Esophagus squamous epithelium (tissue), 5 donors: Measurements from ENCODE around the gene TOMM40L. TPM values are rescaled to one million over a fixed set of nuclear protein-coding genes. Genes with fewer than 3 reads are reported as not detected.

ENCODE experiments used
- DNase-seq: peaks from one replicate; lab custom pipeline; 2025; lab: John Stamatoyannopoulos, UW
- H3K27ac ChIP-seq, 4 donors: fragments of 200-600 bp; sonication (generic); one replicate each; pipeline ENCODE4 v1.5.1; 2016 to 2019; ENCODE audit warnings: mild to moderate bottlenecking in 1 of 4
- H3K27me3 ChIP-seq, 4 donors: fragments of 200-600 bp; sonication (generic); 1 replicate in 3 of 4; 2 replicates in 1 of 4; pipeline versions ENCODE4 v1.5.1 to v1.6.0; 2017 to 2021; ENCODE audit warnings: antibody characterized with exemption in 1 of 4
- H3K36me3 ChIP-seq, 3 donors: fragments of 200-600 bp; sonication (generic); one replicate each; pipeline ENCODE4 v1.5.1; 2016 to 2019
- H3K4me1 ChIP-seq, 3 donors: fragments of 200-600 bp; sonication (generic); one replicate each; pipeline ENCODE4 v1.5.1; 2017 to 2019
- H3K4me3 ChIP-seq, 4 donors: fragments of 200-600 bp; sonication (generic); 1 replicate in 3 of 4; 2 replicates in 1 of 4; pipeline ENCODE4 v1.5.1; 2016 to 2019; ENCODE audit warnings: mild to moderate bottlenecking in 2 of 4, moderate library complexity in 1 of 4
- H3K9me3 ChIP-seq, 3 donors: fragments of 200-600 bp; sonication (generic); one replicate each; pipeline ENCODE4 v1.5.1; 2016 to 2019
- POLR2A ChIP-seq, 4 donors: fragments of 450-650 bp; IDR thresholded peaks; one replicate each; pipeline ENCODE4 v1.6.1; 2017; ENCODE audit warnings: antibody characterized with exemption in 4 of 4, mild to moderate bottlenecking in 4 of 4, moderate library complexity in 3 of 4
- WGBS, 2 donors: methylation state at CpG; one replicate each; pipeline ENCODE4 v1.1.5; 2018; 5-methylcytosine and 5-hydroxymethylcytosine counted together
- intact Hi-C: fragments of 100-400 bp; cut with DNase I; formaldehyde crosslinking; loops from one replicate; pipeline ENCODE4 v1.15.0; 2022
- total RNA-seq, 4 donors: library from RNA; depleted of rRNA; stranded (reverse); fragments of >200 nt; gene quantifications; one replicate each; pipeline ENCODE4 v1.1.0, GENCODE V29; 2016
- TF ChIP-seq, protein P1 (sequence below), 6 experiments: fragments of 450-650 bp in 4 of 6; fragments of 200-600 bp in 2 of 6; sonication (generic) in 2 of 6; IDR thresholded peaks; one replicate each; pipeline ENCODE4 v1.5.1; 2016 to 2019; ENCODE audit warnings: antibody characterized with exemption in 6 of 6, mild to moderate bottlenecking in 4 of 6, moderate library complexity in 4 of 6
- donor health status: DM: yes; HTN: yes; CAD: no.

The TOMM40L gene
- total RNA-seq, 4 donors from 2014 or later: 7.6 to 23.9 (median 10.2) TPM

DNA sequence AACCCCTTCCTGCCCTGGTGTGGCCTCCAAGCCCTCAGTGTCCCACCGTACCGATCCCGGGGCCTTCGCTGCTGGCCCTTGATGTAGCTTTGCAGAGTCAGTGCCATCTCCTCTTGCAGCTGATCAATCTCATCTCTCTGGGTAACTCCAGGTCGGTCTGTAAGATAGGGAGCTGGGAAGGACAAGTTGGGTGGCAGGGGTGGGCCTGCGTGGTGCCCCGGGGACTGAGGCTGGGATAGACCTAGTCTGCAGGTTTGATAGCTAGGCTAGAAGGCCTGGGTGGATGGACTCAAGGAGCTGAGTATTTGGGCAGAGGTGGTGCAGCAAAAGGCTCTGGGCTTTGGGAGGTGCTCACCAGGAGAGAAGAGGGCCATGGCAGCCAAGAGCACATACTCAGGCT lies 4.9 kb downstream of the TOMM40L start:
- Histone ChIP-seq H3K4me3 (no peak overlapping the region), H3K4me1 (peaks cover 16 to 22% (median 19%) of the 10 kb centered on the region in 3 donors), H3K27me3 (no peaks in the 10 kb centered on the region), H3K9me3 (no peaks in the 10 kb centered on the region), H3K27ac (no peak overlapping the region), H3K36me3 (peaks cover 12 to 31% (median 19%) of the 10 kb centered on the region in 3 donors)
- no peak for DNase-seq
- intact Hi-C loops: no loop called here
- TF ChIP-seq POLR2A (IDR thresholded peaks at IDR 0.05): no peak
- WGBS, 2 donors: 95 to 100% methylated on average over 4 to 5 of the region's 7 CpGs

DNA sequence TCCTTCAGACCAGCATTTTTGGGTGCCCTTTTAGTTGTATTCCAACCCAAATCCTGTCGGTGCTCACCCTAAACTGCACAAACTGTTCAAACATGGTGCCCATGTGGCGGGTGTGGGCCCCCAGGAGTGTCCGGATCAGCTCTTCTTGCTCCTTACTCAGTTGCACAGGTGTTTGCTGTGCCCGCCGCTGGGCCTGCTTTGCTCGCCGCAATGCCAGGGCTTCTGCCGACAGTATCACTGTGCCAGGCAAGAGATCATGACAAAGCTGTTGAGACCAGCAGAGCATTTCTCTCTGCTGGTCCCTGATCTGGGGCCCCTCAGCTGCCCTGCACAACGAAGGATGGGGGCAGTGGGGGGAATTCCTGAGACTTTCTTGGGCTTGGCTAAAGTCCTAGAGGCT lies 7.2 kb downstream of the TOMM40L start:
- Histone ChIP-seq H3K4me1 (peaks cover 0 to under 1% (median under 1%) of the 10 kb centered on the region in 3 donors), H3K36me3 (peaks cover 12 to 30% (median 19%) of the 10 kb centered on the region in 3 donors), H3K27me3 (no peaks in the 10 kb centered on the region), H3K9me3 (no peaks in the 10 kb centered on the region), H3K4me3 (no peak overlapping the region), H3K27ac (no peak overlapping the region)
- no peak for TF ChIP-seq POLR2A (IDR thresholded peaks at IDR 0.05)
- TF ChIP-seq, protein P1, sequence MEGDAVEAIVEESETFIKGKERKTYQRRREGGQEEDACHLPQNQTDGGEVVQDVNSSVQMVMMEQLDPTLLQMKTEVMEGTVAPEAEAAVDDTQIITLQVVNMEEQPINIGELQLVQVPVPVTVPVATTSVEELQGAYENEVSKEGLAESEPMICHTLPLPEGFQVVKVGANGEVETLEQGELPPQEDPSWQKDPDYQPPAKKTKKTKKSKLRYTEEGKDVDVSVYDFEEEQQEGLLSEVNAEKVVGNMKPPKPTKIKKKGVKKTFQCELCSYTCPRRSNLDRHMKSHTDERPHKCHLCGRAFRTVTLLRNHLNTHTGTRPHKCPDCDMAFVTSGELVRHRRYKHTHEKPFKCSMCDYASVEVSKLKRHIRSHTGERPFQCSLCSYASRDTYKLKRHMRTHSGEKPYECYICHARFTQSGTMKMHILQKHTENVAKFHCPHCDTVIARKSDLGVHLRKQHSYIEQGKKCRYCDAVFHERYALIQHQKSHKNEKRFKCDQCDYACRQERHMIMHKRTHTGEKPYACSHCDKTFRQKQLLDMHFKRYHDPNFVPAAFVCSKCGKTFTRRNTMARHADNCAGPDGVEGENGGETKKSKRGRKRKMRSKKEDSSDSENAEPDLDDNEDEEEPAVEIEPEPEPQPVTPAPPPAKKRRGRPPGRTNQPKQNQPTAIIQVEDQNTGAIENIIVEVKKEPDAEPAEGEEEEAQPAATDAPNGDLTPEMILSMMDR (IDR thresholded peaks at IDR 0.05): no peak
- 85 to 86% methylated on average over 7 to 9 of the region's 9 CpGs for WGBS, 2 donors
- intact Hi-C loops: no loop called here
- no peak for DNase-seq

DNA sequence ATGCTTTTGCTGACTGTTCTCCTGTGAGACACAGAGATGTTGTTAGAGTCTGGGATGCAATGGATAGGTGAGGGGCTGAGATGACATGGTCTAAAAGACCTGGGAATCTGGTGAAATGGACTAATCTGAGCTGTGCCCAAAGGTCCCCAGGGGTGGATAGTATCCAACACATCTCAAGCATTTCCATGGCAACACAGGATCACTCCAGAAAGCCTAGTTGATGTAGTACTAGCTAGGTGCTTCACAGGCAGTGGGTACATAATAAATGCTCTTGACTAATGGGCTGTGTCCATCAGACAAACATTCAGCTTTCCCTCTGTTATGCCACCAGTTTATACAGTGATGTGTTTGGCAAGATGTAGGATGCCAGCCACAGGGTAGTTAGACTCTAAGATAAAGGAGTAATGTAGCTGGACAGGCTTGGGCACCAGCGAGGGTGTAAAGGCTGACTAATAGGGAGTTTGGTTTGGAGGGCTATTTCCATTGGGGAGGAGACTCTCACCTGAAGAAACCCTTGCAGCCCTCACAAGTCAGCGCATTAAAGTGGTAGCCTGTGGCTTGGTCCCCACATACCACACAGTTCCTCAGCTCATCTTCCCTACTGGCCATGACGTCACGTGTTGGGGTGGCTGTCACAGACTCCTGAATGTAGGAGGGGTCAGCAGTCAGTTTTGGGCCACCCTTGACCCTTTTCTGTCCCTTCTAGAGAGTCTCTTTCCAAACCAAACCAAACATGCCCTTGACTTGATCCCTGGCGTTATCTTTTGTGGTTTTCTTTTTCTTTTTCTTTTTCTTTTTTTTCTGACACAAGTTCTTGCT lies 10.3 kb downstream of the TOMM40L start:
- WGBS, 2 donors: 72 to 74% methylated on average over 5 of the region's 5 CpGs
- Histone ChIP-seq H3K4me3 (no peak overlapping the region), H3K4me1 (no peaks in the 10 kb centered on the region), H3K27ac (no peak overlapping the region), H3K9me3 (no peaks in the 10 kb centered on the region), H3K36me3 (no peaks in the 10 kb centered on the region), H3K27me3 (no peaks in the 10 kb centered on the region)
- TF ChIP-seq POLR2A (IDR thresholded peaks at IDR 0.05): no peak
- TF ChIP-seq, protein P1 (IDR thresholded peaks at IDR 0.05): no peak
- intact Hi-C loops: no loop called here
- DNase-seq: no peak

DNA sequence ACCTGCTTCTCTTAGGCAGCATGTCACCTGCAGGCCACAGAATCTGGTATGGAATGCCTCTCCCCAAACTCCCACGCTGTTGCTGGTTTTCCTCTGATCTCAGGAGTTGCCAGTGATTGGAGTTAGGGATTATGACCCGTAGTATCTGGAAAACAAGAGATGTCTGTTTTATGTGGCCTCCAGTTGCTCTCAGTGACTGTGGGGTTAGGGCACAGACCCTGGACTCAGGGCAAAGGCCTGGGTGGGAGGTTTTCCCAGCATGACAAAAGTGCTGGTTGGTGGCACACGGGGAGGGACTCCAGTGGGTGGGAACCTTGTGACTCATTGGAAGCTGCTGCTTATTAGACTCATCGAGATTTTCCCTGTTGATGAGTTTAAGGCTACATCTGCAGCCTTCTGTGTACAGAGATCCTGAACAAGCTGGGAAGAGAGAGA lies 12.2 kb downstream of the TOMM40L start, which contains the start of gene NR1I3:
Gene NR1I3, minus strand, starts transcription at position 165 of the 435 bp plus-strand sequence. CDS start 1,638 bp downstream, outside the sequence.
- TF ChIP-seq POLR2A (IDR thresholded peaks at IDR 0.05): no peak
- TF ChIP-seq, protein P1 (IDR thresholded peaks at IDR 0.05): no peak
- no peaks in the 10 kb centered on the region for H3K9me3 ChIP-seq
- H3K27me3 ChIP-seq: no peaks in the 10 kb centered on the region
- H3K27ac ChIP-seq: no peak within 1 kb of the TSS
- H3K36me3 ChIP-seq: no peaks in the 10 kb centered on the region
- no peaks in the 10 kb centered on the region for H3K4me1 ChIP-seq
- no peak for DNase-seq
- intact Hi-C loops: no loop called here
- no peak within 1 kb of the TSS for H3K4me3 ChIP-seq
- WGBS, 2 donors: 58 to 62% methylated on average over 2 to 4 of the region's 4 CpGs

DNA sequence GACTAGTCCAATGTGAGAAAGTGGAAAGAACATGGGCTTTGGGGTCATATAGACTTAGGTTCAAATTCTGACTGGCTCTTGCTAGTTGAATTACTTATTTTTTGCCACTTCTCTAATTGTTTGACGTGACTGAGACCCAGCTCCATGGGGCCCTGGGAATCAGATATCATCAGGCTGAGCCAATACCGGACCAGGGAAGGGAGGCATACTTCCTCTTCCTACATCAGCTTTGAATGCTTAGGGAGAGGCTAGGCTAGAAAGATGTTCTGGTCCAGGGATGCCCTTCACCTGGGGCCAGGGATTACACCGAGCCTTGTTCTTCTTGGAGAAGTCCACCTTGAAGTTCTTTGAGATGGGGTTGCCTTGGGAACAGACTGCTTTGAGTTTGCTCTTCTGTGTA lies 15.8 kb downstream of the TOMM40L start:
- no peak overlapping the region for H3K4me3 ChIP-seq
- H3K36me3 ChIP-seq: no peaks in the 10 kb centered on the region
- H3K27ac ChIP-seq: no peak overlapping the region
- H3K27me3 ChIP-seq: no peaks in the 10 kb centered on the region
- 67 to 82% methylated on average over 1 to 3 of the region's 3 CpGs for WGBS, 2 donors
- H3K9me3 ChIP-seq: no peaks in the 10 kb centered on the region
- TF ChIP-seq POLR2A (IDR thresholded peaks at IDR 0.05): no peak
- TF ChIP-seq, protein P1 (IDR thresholded peaks at IDR 0.05): no peak
- DNase-seq: no peak
- peaks cover 0 to 13% (median 7%) of the 10 kb centered on the region in 3 donors for H3K4me1 ChIP-seq
- intact Hi-C loops: no loop called here
